ENCODE results near the gene RASA3. TPM values are rescaled to one million over a fixed set of nuclear protein-coding genes. Genes with fewer than 3 reads are reported as not detected.

Gene RASA3
- total RNA-seq, 2 donors from 2014 or later = 4.4 to 7.2 TPM

- H3K9ac ChIP-seq (ENCODE audit: low read depth in 2 of 2, low read length in 2 of 2) = no peak overlapping the region
- no peak overlapping the region for H3K27ac ChIP-seq
- no peak for DNase-seq
- no peaks in the 10 kb centered on the region for H3K4me1 ChIP-seq
- TF ChIP-seq CTCF (IDR thresholded peaks at IDR 0.05) = no peak
- H3K9me3 ChIP-seq = no peaks in the 10 kb centered on the region
- H3K36me3 ChIP-seq = no peaks in the 10 kb centered on the region
- no peak overlapping the region for H3K4me3 ChIP-seq
- no peaks in the 10 kb centered on the region for H3K27me3 ChIP-seq
- intact Hi-C loops (cut with DNase I) = no loop called here
Observed at GRCh38 chr13:114032126-114032799, 100.2 kb downstream of the RASA3 start.

- Histone ChIP-seq H3K9me3 (no peaks in the 10 kb centered on the region), H3K36me3 (no peaks in the 10 kb centered on the region), H3K4me3 (no peak overlapping the region), H3K9ac (ENCODE audit: low read depth in 2 of 2, low read length in 2 of 2) (no peak overlapping the region), H3K4me1 (no peaks in the 10 kb centered on the region), H3K27ac (no peak overlapping the region), H3K27me3 (no peaks in the 10 kb centered on the region)
- no peak for TF ChIP-seq CTCF (IDR thresholded peaks at IDR 0.05)
- intact Hi-C loops (cut with DNase I) = no loop called here
- no peak for DNase-seq
Observed at GRCh38 chr13:114031631-114032030, 100.8 kb downstream of the RASA3 start.

- Histone ChIP-seq H3K27me3 (no peaks in the 10 kb centered on the region), H3K9me3 (no peaks in the 10 kb centered on the region), H3K27ac (no peak overlapping the region), H3K4me3 (no peak overlapping the region), H3K4me1 (no peaks in the 10 kb centered on the region), H3K9ac (ENCODE audit: low read depth in 2 of 2, low read length in 2 of 2) (no peak overlapping the region), H3K36me3 (no peaks in the 10 kb centered on the region)
- no peak for DNase-seq
- no peak for TF ChIP-seq CTCF (IDR thresholded peaks at IDR 0.05)
- intact Hi-C loops (cut with DNase I) = no loop called here
Observed at GRCh38 chr13:114030666-114031610, 101.5 kb downstream of the RASA3 start.

DNA sequence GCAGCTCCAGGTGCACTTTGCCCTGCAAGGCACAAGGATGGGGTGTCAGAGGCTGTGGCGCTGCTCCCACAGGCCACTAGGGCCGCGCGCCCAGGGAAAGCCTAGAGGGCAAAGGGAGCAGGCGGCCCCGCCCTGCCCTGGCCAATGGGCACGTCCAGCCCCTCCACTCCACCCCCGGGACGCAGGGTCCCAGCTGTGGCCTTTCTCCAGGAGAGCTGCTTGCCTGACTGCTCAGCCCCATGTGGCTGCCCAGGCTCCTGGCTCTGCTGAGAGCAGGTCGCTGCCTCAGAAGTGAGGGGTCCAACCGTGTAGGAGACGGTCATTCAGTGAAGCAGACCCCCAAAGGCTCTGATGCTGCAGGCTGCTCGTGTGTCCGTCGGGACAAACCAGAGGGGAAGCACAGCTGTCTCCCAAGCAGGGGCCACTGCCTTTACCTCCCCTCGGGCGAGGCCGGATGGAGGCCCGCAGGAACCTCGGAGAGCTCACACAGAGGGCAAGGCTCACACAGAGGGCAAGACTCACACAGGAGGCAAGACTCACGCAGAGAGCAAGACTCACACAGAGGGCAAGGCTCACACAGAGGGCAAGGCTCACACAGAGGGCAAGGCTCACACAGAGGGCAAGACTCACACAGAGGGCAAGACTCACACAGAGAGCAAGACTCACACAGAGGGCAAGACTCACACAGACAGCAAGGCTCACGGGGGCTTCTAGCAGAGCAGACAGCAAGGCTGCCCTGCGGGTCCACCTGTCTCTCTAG, 102.4 kb downstream of the RASA3 start:
- no peak for TF ChIP-seq CTCF (IDR thresholded peaks at IDR 0.05)
- Histone ChIP-seq H3K9me3 (no peaks in the 10 kb centered on the region), H3K9ac (ENCODE audit: low read depth in 2 of 2, low read length in 2 of 2) (no peak overlapping the region), H3K27me3 (no peaks in the 10 kb centered on the region), H3K4me1 (no peaks in the 10 kb centered on the region), H3K36me3 (no peaks in the 10 kb centered on the region), H3K27ac (no peak overlapping the region), H3K4me3 (no peak overlapping the region)
- intact Hi-C loops (cut with DNase I) = no loop called here
- no peak for DNase-seq

DNA sequence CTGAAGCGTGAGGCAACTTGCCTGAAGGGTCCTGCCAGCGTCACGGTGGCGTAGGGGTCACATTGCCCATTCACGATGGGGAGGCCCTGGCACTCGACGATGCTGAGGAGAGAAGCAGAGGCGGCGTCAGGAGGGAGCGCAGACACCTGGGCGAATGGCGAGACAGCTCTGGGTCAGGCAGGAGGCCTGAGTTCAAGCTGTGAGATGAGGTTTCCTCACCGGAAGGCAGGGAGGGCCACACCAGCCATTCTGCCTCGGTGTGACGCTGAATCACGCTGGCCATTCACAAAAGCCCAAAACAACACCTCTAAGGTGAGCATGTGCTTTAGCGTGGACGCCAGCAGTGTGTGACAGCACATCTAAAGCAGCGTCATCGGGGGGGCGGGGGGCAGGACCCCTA, 104.6 kb downstream of the RASA3 start:
- no peak for TF ChIP-seq CTCF (IDR thresholded peaks at IDR 0.05)
- H3K36me3 ChIP-seq = no peaks in the 10 kb centered on the region
- H3K4me3 ChIP-seq = no peak overlapping the region
- no peak overlapping the region for H3K9ac ChIP-seq (ENCODE audit: low read depth in 2 of 2, low read length in 2 of 2)
- no peaks in the 10 kb centered on the region for H3K27me3 ChIP-seq
- H3K4me1 ChIP-seq = no peaks in the 10 kb centered on the region
- no peaks in the 10 kb centered on the region for H3K9me3 ChIP-seq
- DNase-seq = no peak
- intact Hi-C loops (cut with DNase I) = no loop called here
- no peak overlapping the region for H3K27ac ChIP-seq

All from colonic mucosa (tissue), 4 donors.